Measurements from ENCODE around the gene NR3C1.
A peak's percentile ranks its signal among the peaks of the same experiment; 100 is the strongest.

NR3C1 gene

GRCh38 chr5:143370440-143370839 is 33.0 kb downstream of the NR3C1 start:
- Histone ChIP-seq H3K36me3 (ENCODE audit: control insufficient read depth, insufficient read depth, low read length) (no peaks in the 10 kb centered on the region), H3K9me3 (ENCODE audit: control insufficient read depth, low read length) (no peaks in the 10 kb centered on the region), H3K4me1 (ENCODE audit: control insufficient read depth, insufficient read depth, low read length) (no peaks in the 10 kb centered on the region), H3K27me3 (ENCODE audit: control insufficient read depth, insufficient read depth, low read length) (no peaks in the 10 kb centered on the region), H3K4me3 (ENCODE audit: low read length) (no peak overlapping the region), H3K9ac (ENCODE audit: low read length) (no peak overlapping the region)

GRCh38 chr5:143364061-143364460 is 39.4 kb downstream of the NR3C1 start:
- Histone ChIP-seq H3K9ac (ENCODE audit: low read length) (no peak overlapping the region), H3K4me3 (ENCODE audit: low read length) (no peak overlapping the region), H3K27me3 (ENCODE audit: control insufficient read depth, insufficient read depth, low read length) (no peaks in the 10 kb centered on the region), H3K9me3 (ENCODE audit: control insufficient read depth, low read length) (no peaks in the 10 kb centered on the region), H3K36me3 (ENCODE audit: control insufficient read depth, insufficient read depth, low read length) (no peaks in the 10 kb centered on the region), H3K4me1 (ENCODE audit: control insufficient read depth, insufficient read depth, low read length) (no peaks in the 10 kb centered on the region)

- Histone ChIP-seq H3K36me3 (ENCODE audit: control insufficient read depth, insufficient read depth, low read length) (no peaks in the 10 kb centered on the region), H3K4me1 (ENCODE audit: control insufficient read depth, insufficient read depth, low read length) (no peaks in the 10 kb centered on the region), H3K9ac (ENCODE audit: low read length) (no peak overlapping the region)
These were observed 40.7 kb downstream of the NR3C1 start for GRCh38 chr5:143362664-143363227.

GRCh38 chr5:143361438-143361837 is 42.0 kb downstream of the NR3C1 start:
- H3K36me3 ChIP-seq (ENCODE audit: control insufficient read depth, insufficient read depth, low read length): no peaks in the 10 kb centered on the region
- no peaks in the 10 kb centered on the region for H3K9me3 ChIP-seq (ENCODE audit: control insufficient read depth, low read length)
- H3K27me3 ChIP-seq (ENCODE audit: control insufficient read depth, insufficient read depth, low read length): no peaks in the 10 kb centered on the region
- H3K4me1 ChIP-seq (ENCODE audit: control insufficient read depth, insufficient read depth, low read length): no peaks in the 10 kb centered on the region
- H3K4me3 ChIP-seq (ENCODE audit: low read length): no peak overlapping the region
- H3K9ac ChIP-seq (ENCODE audit: low read length): no peak overlapping the region

More at GRCh38 chr5:143362664-143363227, 40.7 kb downstream of the NR3C1 start:
- H3K9me3 ChIP-seq (ENCODE audit: control insufficient read depth, low read length): no peaks in the 10 kb centered on the region
- no peaks in the 10 kb centered on the region for H3K27me3 ChIP-seq (ENCODE audit: control insufficient read depth, insufficient read depth, low read length)
- H3K4me3 ChIP-seq (ENCODE audit: low read length): no peak overlapping the region

- Histone ChIP-seq H3K9me3 (ENCODE audit: control insufficient read depth, low read length) (no peaks in the 10 kb centered on the region), H3K36me3 (ENCODE audit: control insufficient read depth, insufficient read depth, low read length) (no peaks in the 10 kb centered on the region), H3K27me3 (ENCODE audit: control insufficient read depth, insufficient read depth, low read length) (no peaks in the 10 kb centered on the region), H3K4me3 (ENCODE audit: low read length) (no peak overlapping the region), H3K9ac (ENCODE audit: low read length) (no peak overlapping the region), H3K4me1 (ENCODE audit: control insufficient read depth, insufficient read depth, low read length) (no peaks in the 10 kb centered on the region)
These were observed 42.7 kb downstream of the NR3C1 start for GRCh38 chr5:143360755-143361154.

- H3K4me1 ChIP-seq (ENCODE audit: control insufficient read depth, insufficient read depth, low read length): no peaks in the 10 kb centered on the region
- H3K9me3 ChIP-seq (ENCODE audit: control insufficient read depth, low read length): no peaks in the 10 kb centered on the region
- no peak overlapping the region for H3K9ac ChIP-seq (ENCODE audit: low read length)
- H3K36me3 ChIP-seq (ENCODE audit: control insufficient read depth, insufficient read depth, low read length): no peaks in the 10 kb centered on the region
- H3K4me3 ChIP-seq (ENCODE audit: low read length): no peak overlapping the region
- no peaks in the 10 kb centered on the region for H3K27me3 ChIP-seq (ENCODE audit: control insufficient read depth, insufficient read depth, low read length)
These were observed 43.6 kb downstream of the NR3C1 start for GRCh38 chr5:143359869-143360268.

- no peaks in the 10 kb centered on the region for H3K27me3 ChIP-seq (ENCODE audit: control insufficient read depth, insufficient read depth, low read length)
- H3K9ac ChIP-seq (ENCODE audit: low read length): no peak overlapping the region
- H3K4me3 ChIP-seq (ENCODE audit: low read length): no peak overlapping the region
- no peaks in the 10 kb centered on the region for H3K9me3 ChIP-seq (ENCODE audit: control insufficient read depth, low read length)
- peaks cover 5% of the 10 kb centered on the region for H3K4me1 ChIP-seq (ENCODE audit: control insufficient read depth, insufficient read depth, low read length)
- H3K36me3 ChIP-seq (ENCODE audit: control insufficient read depth, insufficient read depth, low read length): no peaks in the 10 kb centered on the region
These were observed 46.5 kb downstream of the NR3C1 start for GRCh38 chr5:143356855-143357583.

- no peak overlapping the region for H3K4me3 ChIP-seq (ENCODE audit: low read length)
- no peaks in the 10 kb centered on the region for H3K9me3 ChIP-seq (ENCODE audit: control insufficient read depth, low read length)
- H3K27me3 ChIP-seq (ENCODE audit: control insufficient read depth, insufficient read depth, low read length): no peaks in the 10 kb centered on the region
- H3K9ac ChIP-seq (ENCODE audit: low read length): no peak overlapping the region
- H3K4me1 ChIP-seq (ENCODE audit: control insufficient read depth, insufficient read depth, low read length): peaks cover 5% of the 10 kb centered on the region
- H3K36me3 ChIP-seq (ENCODE audit: control insufficient read depth, insufficient read depth, low read length): no peaks in the 10 kb centered on the region
These were observed 47.8 kb downstream of the NR3C1 start for GRCh38 chr5:143355710-143356109.

GRCh38 chr5:143354025-143354424 is 49.5 kb downstream of the NR3C1 start:
- H3K4me1 ChIP-seq (ENCODE audit: control insufficient read depth, insufficient read depth, low read length): peaks cover 5% of the 10 kb centered on the region
- H3K4me3 ChIP-seq (ENCODE audit: low read length): no peak overlapping the region
- H3K27me3 ChIP-seq (ENCODE audit: control insufficient read depth, insufficient read depth, low read length): no peaks in the 10 kb centered on the region
- H3K36me3 ChIP-seq (ENCODE audit: control insufficient read depth, insufficient read depth, low read length): no peaks in the 10 kb centered on the region
- H3K9me3 ChIP-seq (ENCODE audit: control insufficient read depth, low read length): no peaks in the 10 kb centered on the region
- peak overlapping the region; percentile 2 for H3K9ac ChIP-seq (ENCODE audit: low read length)

- peaks cover 5% of the 10 kb centered on the region for H3K4me1 ChIP-seq (ENCODE audit: control insufficient read depth, insufficient read depth, low read length)
- no peaks in the 10 kb centered on the region for H3K27me3 ChIP-seq (ENCODE audit: control insufficient read depth, insufficient read depth, low read length)
- no peak overlapping the region for H3K4me3 ChIP-seq (ENCODE audit: low read length)
- no peaks in the 10 kb centered on the region for H3K9me3 ChIP-seq (ENCODE audit: control insufficient read depth, low read length)
- no peaks in the 10 kb centered on the region for H3K36me3 ChIP-seq (ENCODE audit: control insufficient read depth, insufficient read depth, low read length)
- no peak overlapping the region for H3K9ac ChIP-seq (ENCODE audit: low read length)
These were observed 50.8 kb downstream of the NR3C1 start for GRCh38 chr5:143352691-143353090.

GRCh38 chr5:143350751-143351602 is 52.5 kb downstream of the NR3C1 start:
- Histone ChIP-seq H3K27me3 (ENCODE audit: control insufficient read depth, insufficient read depth, low read length) (no peaks in the 10 kb centered on the region), H3K9me3 (ENCODE audit: control insufficient read depth, low read length) (no peaks in the 10 kb centered on the region), H3K9ac (ENCODE audit: low read length) (no peak overlapping the region), H3K36me3 (ENCODE audit: control insufficient read depth, insufficient read depth, low read length) (no peaks in the 10 kb centered on the region), H3K4me3 (ENCODE audit: low read length) (no peak overlapping the region), H3K4me1 (ENCODE audit: control insufficient read depth, insufficient read depth, low read length) (peaks cover 5% of the 10 kb centered on the region)

- Histone ChIP-seq H3K36me3 (ENCODE audit: control insufficient read depth, insufficient read depth, low read length) (no peaks in the 10 kb centered on the region), H3K4me3 (ENCODE audit: low read length) (no peak overlapping the region), H3K9ac (ENCODE audit: low read length) (no peak overlapping the region), H3K9me3 (ENCODE audit: control insufficient read depth, low read length) (no peaks in the 10 kb centered on the region), H3K4me1 (ENCODE audit: control insufficient read depth, insufficient read depth, low read length) (peaks cover 5% of the 10 kb centered on the region), H3K27me3 (ENCODE audit: control insufficient read depth, insufficient read depth, low read length) (no peaks in the 10 kb centered on the region)
These were observed 53.1 kb downstream of the NR3C1 start for GRCh38 chr5:143350341-143350740.

Data from mucosa of stomach (tissue), 1 donor.